K562 (cell line): ENCODE measurements around the gene WNT7B. TPM values are rescaled to one million over a fixed set of nuclear protein-coding genes. Genes with fewer than 3 reads are reported as not detected.

ENCODE experiments used
- RBM39 ChIP-seq: fragments of 200-400 bp; formaldehyde crosslinking; optimal IDR thresholded peaks from 2 replicates; pipeline ENCODE3; 2018; ENCODE audit warnings: low read depth, low read length
- RFX1 ChIP-seq: fragments of 450-650 bp; IDR thresholded peaks from 2 replicates; pipeline ENCODE4 v1.6.1; 2016; ENCODE audit warnings: mild to moderate bottlenecking, moderate library complexity
- ZNF318 ChIP-seq, 2 experiments: fragments of 450-650 bp; IDR thresholded peaks; 2 replicates each; pipeline ENCODE4 v1.6.1; 2016; ENCODE audit warnings: mild to moderate bottlenecking in 2 of 2, borderline replicate concordance in 1 of 2, low read depth in 1 of 2, moderate library complexity in 1 of 2
- ZNF398 ChIP-seq: fragments of 250-450 bp; sonication (Bioruptor Pico); IDR thresholded peaks from 2 replicates; pipeline ENCODE4 v1.8.0; 2021; ENCODE audit warnings: moderate library complexity, mild to moderate bottlenecking, inconsistent platforms
- polyA plus RNA-seq, 8 experiments: library from polyadenylated mRNA; depleted of rRNA in 4 of 8; stranded (reverse) in 5 of 8; unstranded in 3 of 8; fragments of >200 nt; fragmentation: Nextera tagmentation in 2 of 8; fragmentation: Illumina TruSeq in 1 of 8; extraction: Ambion mirVana in 2 of 8; extraction: Trizol in 1 of 8; gene quantifications; 2 replicates each; pipeline versions ENCODE4 v1.2.1 to v1.2.3, GENCODE V29; 2011 to 2014; ENCODE audit warnings: inconsistent platforms in 1 of 8, missing spikeins in 1 of 8
- total RNA-seq, 7 experiments: library from RNA; depleted of rRNA in 6 of 7; stranded (reverse); fragments of >200 nt in 6 of 7; fragmentation: Illumina TruSeq in 2 of 7; extraction: Trizol in 2 of 7; gene quantifications; 2 replicates each; pipeline versions ENCODE4 v1.2.1 to v1.2.3, GENCODE V29; 2011 to 2021; ENCODE audit warnings: low replicate concordance in 1 of 7

WNT7B gene
- total and polyA plus RNA-seq, 9 of the 15 experiments (the other 6 are each of a cell fraction or from before 2014, with no cell fraction given), result not detected

- no peak for TF ChIP-seq ZNF318 (IDR thresholded peaks at IDR 0.05; ENCODE audit: borderline replicate concordance in 1 of 2, low read depth in 1 of 2)
- no peak for TF ChIP-seq RFX1
- no peak for TF ChIP-seq ZNF398 (CRISPR knock-in tag)
- no peak for TF ChIP-seq RBM39
These were observed 71.5 kb downstream of the WNT7B start (continued) for GRCh38 chr22:45905326-45905923.
